HG03442 (cell line): ENCODE measurements around the gene CORO1C.
A peak's percentile ranks its signal among the peaks of the same experiment; 100 is the strongest.
"Not testable (repeated sequence)": the region's sequence is repeated elsewhere in the genome, so short reads cannot be mapped to it uniquely, and the experiment has no call there.

Source experiments
- ATAC-seq: cut with Tn5 transposase; IDR thresholded peaks from one replicate; pipeline ENCODE4 v1.9.1; 2021; ENCODE audit warnings: mild to moderate bottlenecking, moderate library complexity; ENCODE audit not compliant: unreplicated experiment

Gene CORO1C

DNA sequence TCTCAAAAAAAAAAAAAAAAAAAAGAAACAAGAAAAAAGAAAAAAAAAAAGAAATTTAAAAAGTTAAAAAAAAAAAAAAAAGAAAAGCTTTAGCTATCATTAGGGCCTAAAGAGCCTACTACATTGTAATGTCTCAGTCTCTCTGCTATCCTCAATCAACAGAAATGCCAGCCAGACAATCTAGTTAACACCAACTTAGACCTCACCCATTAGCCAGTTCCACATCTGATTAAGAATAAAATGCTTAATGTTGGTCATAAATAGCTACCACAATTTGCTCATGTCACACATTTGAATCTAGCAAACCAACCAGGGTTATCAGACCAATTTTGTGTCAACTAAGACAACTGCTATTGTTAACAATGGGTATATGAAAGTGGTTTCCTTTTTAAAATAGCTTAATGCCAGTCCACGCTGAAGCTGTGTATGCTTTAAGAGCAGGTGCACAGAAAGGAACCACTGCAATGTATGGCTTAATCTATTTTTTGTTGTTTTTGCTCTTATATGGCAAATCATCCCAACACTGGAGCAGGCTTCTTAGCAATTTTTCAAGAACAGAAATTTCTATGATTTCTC, 52.1 kb downstream of the CORO1C start:
- ATAC-seq, result no peak

DNA sequence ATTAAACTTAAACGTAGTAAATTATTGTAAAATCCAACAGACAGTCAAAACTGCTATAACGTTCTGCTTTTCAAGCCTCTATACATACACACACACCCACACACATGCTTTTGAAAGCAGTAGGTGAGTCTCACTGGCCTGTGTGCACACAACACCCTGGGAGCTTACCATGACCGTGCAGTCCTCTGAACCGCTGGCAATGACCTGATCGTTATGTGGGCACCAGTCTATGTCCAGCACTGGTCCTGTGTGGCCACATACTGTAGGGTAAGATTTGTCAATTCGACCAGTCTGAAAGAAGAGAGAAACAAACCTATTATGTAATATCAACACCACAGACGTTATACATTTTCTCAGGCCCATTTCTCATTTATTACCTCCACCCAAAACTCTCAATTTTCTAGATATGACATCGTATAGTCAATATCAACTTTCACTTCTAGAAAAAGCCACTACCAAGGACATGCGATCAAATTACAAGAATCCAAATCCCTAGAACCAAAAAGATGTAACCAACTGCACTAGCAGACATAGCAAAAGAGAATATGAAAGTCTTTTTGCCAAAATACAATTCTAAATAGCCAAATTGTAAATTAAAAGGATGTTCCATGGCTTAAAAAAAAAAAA, 53.1 kb downstream of the CORO1C start:
- ATAC-seq, result no peak

DNA sequence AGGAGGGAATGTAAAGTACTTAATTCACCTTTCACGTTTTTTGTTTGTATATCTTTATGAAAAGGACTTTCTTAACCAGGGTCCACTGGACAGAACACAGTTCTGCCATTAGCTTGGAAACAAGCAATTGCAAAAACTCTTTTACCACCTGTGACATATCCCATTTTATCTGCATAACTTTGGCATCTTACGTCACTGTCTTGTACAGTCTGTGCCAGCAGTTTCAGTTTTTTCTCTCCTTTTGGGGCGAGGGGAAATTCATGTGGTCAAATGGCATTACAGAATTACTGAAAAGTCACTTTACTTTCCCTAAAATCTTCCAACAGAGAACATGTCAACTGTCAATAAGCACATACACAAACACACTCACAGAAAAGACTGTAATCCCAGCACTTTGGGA, 53.9 kb downstream of the CORO1C start:
- ATAC-seq, result no peak

DNA sequence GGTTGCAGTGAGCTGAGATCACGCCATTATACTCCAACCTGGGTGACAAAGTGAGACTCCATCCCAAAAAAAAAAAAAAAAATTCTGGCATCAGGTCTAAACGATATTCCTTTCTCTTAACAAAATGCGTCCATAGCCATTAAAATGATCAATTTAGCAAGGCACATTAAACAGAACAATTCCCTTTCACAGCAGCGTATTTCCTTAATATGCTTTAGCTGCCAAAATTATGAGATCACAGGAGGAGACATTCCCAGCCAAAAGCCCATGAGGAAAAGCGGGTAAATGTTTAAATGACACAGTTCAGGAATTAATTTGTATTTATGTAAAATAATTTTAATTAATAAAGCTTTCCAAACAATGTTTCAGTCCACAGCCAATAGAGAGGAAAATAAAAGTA, 54.6 kb downstream of the CORO1C start:
- no peak for ATAC-seq

DNA sequence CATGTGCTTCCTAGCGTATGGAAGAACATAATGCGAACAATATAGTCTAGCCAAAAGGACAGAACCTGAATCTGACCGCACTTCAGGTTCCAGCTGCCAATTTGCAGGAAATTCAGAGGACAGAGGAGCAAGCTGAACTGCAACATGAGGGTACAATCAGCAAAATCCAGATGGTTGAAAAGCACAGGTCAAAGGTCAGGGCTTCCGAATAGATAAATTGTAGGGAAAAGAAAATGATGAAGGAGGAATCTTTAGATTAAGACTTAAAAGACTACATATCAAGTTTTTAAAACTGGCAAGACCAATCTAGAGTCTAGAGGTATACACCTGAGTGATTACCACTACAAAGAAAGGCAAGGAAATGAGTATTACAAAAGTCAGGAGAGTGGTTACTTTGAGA, 55.5 kb downstream of the CORO1C start:
- ATAC-seq, result no peak

DNA sequence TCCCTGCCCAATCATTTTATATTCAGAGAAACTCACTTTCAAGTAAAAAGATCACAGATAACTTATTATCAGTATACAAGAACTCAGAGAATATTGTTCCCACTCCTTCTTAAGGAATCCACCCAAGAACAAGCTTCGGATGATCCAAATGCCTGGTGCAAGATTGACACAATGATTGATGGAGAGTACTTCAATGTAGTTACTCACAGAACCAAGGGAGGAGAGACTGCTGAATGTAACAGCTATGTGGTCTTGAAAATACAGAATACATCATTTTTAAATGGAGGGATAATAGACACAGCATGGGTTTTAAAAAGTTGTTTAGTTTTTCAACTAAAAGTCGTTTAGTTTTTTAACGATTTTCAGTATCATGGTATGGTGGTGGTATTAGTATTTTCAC, 59.3 kb downstream of the CORO1C start:
- no peak for ATAC-seq

DNA sequence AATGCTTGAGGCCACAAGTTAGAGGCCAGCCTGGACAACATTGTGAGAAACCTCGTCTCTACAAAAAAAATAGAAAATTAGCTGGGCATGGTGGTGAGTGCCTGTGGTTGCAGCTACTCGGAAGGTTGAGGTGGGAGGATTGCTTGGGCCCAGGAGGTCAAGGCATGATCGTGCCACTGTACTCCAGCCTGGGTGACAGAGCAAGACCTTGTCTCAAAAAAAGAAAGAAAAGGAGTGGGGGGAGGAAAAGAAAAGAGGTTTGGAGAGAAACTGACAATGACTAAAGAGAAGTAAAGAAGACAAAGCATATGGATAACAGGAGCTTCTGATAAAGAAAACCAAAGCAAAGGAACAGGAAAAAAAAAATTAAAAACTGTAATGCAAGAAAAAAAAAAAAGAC, 60.2 kb downstream of the CORO1C start:
- no peak for ATAC-seq

DNA sequence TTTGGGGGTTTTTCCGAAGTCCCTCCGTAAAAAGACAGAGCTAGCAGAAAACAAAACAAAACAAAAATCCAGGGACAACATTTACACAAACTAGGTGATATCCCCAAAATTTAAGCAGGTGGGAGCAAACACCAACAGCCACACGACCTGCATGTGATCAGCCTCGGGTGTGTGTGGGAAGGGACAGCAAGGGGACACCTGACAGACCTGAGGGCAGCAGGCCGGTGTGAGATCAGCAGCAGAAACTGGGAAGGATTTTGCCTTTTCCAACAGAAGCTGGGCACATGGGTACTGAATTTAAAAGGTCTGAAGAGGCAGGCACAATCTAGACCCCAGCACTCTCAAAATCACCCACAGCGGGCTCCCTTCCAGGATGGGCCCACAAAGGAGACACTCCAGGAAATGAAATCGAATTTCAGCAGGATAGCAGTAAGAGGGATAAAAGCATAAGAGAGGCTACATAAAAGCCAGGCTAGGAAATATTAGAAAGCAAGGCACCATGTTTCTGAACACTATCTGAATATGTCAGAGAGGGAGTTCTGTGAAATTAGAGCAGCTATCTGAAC, 61.2 kb downstream of the CORO1C start:
- no peak for ATAC-seq

DNA sequence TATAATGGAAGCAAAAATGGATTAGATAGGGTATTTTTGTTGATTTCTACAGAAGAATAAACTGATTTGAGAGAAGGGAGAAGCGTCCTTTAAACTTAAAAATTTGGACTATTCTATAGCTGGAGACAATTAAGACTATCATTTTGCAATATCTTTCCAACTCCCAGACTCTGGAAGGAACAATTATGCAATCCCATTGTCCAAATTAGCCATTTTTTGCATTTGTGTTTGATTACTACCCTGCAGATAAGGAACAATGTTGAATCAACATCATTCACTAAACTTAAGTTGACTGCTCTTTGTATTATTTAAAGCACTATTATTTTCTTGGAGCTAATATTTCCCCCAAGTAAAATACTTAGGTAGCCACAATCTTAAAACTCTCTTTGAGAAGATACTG, 62.8 kb downstream of the CORO1C start:
- no peak for ATAC-seq

DNA sequence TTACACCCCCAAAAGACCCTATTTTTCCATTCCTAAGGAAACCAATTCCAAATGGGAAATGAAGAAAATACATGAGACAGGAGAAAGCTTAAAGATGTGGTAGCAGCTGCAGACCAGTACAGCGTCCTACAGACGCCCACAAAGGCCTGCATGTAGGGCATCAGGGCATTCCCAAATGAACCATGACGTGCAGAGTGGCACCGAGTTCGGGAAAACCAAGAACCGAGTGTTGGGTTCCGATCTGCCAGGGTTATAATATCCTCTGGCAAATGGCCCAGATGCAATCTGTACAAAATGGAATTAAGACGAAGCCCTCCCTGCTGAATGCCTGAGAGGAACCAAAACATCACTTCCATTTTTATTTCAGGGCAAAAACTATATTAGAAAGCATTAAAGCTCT, 63.3 kb downstream of the CORO1C start:
- no peak for ATAC-seq

DNA sequence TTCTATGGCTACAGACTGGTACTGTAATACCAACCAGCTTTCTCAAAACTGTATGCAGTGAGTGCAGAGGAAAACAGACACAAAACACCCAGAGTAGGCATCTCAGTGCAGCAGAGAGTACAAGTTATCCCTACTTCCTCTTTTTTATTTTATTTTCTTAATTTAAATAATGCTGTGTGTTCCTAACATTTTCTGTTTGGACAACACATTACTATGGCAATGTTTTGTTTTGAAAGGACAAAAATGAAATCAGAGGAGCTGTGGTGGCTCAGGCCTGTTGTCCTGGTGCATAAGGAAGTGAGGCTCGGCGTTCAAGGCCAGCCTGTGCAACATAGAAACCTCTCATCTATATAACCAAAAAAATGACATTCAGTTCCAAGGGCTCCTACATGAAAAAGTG, 64.0 kb downstream of the CORO1C start:
- no peak for ATAC-seq

DNA sequence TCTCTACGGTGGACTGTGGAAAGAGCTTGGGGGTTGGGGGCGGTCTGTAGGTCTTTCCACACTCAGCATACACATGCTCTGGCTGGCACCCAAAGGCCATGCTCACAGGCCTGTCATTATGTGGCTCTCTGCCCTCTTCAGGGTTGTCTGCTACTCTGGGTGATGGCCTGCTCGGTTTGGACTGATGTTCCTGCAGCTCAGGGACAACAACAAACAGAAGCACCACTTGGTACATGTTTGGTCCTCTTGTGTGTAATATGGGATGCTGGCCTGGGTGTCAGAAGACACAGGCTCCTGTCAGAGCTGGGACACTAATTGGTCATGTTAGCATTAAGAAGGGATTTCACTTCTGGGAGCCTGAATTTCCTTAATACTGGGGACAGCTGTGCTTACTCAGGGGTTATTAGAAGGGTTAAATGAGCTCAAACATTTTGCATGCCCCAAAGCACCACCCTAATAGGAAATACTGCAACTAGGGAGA, 64.9 kb downstream of the CORO1C start:
- ATAC-seq, result no peak

DNA sequence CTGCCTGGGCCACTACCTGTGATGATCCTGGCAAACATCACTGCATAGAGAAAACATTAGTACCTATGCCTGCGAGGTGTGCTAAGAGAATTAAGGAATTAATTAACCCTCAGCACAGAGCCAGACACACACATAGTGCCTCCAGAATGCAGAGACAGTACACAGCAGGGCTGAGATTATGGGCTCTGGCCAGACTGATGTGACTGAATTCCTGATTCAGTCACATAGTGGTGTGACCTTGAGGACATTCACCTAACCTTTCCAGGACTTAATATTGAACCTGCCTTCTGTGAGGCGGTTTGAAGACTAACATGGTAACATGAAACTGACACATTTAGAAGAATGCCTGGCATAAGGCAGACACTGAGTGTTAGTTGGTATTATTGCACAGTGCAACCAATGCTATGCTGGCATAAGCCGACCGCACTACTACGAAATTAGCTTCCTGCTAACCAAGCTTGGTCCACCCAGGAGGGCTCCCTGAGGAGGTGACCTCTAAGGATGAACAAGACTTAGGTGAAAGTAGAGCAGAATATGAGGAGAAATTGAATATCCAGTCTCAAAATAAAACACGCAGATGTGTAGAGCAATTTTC, 65.6 kb downstream of the CORO1C start:
- no peak for ATAC-seq

DNA sequence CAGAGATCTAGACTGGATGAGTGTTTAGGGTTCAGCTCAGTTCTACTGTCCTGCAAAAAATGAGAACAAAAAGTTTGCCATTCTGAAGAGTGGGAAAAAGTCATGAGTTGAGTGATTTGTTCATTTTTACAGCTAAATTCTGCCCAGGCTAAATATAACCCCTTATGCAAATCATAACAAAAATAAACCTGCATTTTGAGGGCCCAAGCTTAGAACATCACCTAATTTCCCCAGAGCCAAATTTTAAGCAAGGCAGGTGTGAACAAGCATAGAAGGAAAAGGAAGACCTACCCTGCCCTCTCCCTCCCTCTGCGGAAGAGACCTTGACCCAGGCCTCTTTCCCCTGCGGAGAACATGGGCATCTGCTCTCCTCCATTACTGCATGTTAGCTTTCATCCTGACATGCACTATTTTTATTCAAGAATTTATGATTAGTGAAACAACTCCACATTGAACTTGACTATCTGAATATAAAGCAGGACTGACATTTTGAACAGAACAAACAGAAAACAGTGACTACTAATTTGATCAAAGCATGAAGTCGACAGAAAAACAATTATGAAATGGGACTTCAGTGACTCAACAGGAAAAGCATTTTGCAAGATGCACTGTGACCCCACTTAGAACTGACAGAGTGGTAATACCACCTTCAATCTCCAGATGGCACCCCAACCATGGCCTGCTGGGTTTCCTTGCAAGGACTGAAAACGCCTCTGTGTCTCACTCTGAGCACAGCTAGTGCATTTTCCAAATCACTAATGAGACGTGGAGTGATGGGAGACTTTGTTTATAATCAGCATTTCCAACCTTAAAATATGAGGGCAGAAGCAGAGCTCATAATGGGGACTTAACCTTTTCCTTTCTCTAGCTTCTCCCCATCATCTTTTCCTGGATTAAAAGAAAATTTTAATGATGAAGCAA, 66.7 kb downstream of the CORO1C start:
- peak; percentile 71 for ATAC-seq

DNA sequence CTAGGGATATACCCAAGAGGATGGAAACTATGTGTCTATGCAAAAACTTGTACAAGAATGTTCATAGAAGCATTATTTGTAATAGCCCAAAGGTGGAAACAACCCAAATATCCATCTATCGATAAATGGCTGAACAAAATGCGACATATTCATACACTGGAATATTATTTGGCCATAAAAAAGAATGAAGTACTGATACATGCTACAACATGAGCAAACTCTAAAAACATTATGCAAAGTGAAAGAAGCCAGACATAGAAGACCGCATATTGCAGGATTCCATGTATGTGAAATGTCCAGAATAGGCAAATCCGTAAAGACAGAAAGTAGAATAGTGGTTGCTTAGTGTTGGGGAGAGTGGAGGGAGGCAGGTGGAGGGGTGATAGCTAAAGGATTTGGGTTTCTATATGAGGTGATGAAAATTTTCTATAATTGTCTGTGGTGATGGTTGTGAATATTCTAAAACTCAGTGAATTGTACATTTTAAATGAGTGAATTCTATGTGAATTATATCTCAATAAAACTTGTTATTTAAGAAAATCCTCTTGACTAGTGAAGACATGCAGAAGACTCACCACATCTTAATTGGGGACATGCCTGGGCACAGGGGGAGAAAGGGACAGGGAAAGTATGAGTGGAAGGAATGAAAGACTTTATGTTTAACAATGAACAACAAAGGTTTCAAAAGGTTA, 67.8 kb downstream of the CORO1C start:
- ATAC-seq, result no peak

DNA sequence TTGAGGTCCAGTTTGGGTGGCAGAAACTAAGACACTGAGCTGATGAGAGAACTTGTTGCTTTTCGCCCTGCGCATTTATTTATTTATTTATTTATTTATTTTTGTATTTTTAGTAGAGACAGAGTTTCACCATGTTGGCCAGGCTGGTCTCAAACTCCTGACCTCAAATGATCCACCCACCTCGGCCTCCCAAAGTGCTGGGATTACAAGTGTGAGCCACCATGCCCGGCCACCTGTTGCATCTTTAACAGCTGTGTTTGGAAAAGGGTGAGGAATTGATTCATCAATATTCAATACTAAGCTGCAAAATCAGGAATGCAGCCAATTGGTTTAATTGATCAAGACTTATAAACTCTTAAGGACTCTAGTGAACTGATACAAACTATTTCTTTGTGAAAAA, 73.2 kb downstream of the CORO1C start:
- ATAC-seq, result not testable (repeated sequence)

DNA sequence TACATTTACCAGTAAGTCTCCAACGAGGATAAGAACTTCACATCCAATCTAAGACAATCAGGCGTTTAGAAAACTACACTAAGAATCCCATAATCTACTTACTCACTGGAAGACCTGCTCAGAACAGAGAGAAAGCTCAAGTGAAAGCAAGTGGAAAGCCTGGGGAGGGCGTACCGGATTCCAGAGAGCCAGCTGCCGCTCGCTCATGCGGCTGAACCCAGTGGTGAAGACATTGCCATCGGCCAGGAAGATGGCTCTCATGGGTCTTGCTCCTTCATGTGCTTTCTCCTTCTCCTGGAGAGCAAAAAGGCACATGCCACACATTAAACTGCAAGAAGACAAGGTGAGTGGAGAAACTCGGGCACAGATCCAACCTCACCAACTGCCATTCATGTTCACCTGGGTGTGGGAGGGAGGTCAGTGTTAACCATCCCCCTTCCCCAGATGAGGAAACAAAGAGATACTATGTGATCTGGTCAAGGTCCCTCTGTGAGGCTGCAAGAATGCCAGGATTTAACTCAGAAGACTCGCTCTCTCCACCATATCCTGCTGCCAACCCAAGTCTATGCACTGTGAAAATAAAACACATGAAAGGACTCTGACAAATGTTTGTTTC, 74.1 kb downstream of the CORO1C start:
- no peak for ATAC-seq

DNA sequence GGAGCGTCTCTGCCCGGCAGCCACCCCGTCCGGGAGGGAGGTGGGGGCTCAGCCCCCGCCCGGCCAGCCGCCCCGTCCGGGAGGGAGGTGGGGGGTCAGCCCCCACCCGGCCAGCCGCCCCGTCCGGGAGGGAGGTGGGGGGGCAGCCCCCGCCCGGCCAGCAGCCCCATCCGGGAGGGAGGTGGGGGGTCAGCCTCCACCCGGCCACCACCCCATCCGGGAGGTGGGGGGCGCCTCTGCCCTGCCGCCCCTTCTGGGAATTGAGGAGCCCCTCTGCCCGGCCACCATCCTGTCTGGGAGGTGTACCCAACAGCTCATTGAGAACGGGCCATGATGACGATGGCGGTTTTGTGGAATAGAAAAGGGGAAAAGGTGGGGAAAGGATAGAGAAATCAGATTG, 75.1 kb downstream of the CORO1C start:
- ATAC-seq, result not testable (repeated sequence)

DNA sequence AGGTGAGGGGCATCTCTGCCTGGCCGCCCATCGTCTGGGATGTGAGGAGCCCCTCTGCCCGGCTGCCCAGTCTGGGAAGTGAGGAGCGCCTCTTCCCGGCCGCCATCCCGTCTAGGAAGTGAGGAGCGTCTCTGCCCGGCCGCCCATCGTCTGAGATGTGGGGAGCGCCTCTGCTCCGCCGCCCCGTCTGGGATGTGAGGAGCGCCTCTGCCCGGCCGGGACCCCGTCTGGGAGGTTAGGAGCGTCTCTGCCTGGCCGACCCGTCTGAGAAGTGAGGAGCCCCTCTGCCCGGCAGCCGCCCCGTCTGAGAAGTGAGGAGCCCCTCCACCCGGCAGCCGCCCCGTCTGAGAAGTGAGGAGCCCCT, 75.5 kb downstream of the CORO1C start:
- ATAC-seq, result not testable (repeated sequence)

DNA sequence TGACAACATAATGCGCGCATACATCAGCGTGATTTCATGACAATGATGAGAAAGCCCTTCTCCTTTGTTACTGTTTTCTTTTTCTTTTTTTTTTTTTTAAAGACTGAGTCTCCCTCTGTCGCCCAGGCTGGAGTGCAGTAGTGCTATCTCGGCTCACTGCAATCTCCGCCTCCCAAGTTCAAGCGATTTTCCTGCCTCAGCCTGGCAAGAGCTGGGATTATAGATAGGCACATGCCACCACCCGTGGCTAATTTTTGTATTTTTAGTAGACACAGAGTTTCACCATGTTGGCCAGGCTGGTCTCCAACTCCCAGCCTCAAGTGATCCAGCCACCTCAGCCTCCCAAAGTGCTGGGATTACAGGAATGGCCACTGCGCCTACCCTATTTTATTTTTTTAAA, 76.7 kb downstream of the CORO1C start:
- ATAC-seq, result not testable (repeated sequence)
